ENCODE results near the gene ROPN1B.
"Not testable (repeated sequence)": the region's sequence is repeated elsewhere in the genome, so short reads cannot be mapped to it uniquely, and the experiment has no call there.

Gene ROPN1B

DNA sequence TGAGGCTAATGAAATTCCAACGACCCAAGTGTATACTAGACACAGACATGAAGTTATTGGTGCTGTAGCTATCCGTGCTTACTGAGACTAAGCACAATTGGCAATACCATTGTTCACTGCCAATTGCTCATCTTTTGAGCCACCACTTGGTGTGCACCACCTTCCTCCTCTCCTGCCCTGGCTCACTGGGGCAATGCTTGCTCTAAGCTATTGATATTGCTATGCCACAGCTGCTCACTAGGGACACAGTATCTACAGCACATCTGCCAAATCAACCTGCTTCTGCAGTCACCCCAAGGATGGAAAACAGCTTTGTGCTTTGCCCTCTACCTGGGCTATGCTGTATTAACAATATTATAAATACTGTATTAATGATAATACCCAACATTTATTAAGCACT lies 16.0 kb downstream of the ROPN1B start:
- not testable (repeated sequence) for H3K4me2 ChIP-seq (ENCODE audit: low read depth, low read length, poor library complexity, severe bottlenecking)

DNA sequence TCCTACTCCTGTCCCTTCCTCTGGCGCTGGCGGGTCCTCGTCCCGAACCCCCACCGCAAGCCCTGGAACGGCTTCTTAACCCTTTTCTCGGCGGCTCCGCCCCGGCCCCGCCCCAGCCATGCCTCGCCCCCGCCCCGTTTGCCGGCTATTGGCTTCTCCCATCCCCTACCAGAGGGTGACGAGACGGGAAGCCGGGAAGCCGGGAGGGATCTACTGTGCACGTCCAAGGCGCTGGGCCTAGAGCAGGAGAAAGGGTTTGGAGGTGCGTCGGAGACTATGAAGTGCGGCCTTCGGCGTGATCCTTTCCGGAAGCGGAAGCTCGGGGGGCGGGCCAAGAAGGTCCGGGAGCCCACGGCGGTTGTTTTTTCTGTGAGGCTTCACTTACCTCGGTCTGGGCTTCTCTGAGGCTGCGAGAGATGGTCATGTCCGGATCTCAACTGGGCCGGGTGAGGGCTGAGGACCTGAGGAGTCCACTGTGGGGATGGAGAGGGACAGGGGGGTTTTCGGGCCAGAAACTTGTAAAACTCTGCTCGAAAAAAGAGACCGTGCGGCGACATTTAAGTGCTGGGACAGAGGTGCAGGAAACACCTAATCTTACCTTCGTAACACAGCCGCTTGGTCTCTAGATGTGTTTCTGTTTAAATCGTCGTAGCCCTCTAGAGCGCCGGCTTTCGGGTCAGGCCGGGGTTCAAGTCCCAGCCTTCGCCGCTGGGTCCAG lies 21.4 kb downstream of the ROPN1B start:
- no peaks in the 10 kb centered on the region for H4K20me1 ChIP-seq (ENCODE audit: low read depth, low read length)
- TF ChIP-seq, protein P1, sequence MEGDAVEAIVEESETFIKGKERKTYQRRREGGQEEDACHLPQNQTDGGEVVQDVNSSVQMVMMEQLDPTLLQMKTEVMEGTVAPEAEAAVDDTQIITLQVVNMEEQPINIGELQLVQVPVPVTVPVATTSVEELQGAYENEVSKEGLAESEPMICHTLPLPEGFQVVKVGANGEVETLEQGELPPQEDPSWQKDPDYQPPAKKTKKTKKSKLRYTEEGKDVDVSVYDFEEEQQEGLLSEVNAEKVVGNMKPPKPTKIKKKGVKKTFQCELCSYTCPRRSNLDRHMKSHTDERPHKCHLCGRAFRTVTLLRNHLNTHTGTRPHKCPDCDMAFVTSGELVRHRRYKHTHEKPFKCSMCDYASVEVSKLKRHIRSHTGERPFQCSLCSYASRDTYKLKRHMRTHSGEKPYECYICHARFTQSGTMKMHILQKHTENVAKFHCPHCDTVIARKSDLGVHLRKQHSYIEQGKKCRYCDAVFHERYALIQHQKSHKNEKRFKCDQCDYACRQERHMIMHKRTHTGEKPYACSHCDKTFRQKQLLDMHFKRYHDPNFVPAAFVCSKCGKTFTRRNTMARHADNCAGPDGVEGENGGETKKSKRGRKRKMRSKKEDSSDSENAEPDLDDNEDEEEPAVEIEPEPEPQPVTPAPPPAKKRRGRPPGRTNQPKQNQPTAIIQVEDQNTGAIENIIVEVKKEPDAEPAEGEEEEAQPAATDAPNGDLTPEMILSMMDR (IDR thresholded peaks at IDR 0.05; ENCODE audit: insufficient read depth, low read length, poor library complexity, severe bottlenecking) = no peak
- no peak for TF ChIP-seq EZH2phosphoT487 (conservative IDR thresholded peaks at IDR 0.05; ENCODE audit: low read length)
- H3K9ac ChIP-seq (ENCODE audit: low read length) = peak overlapping the region; percentile 64
- H3K4me3 ChIP-seq (ENCODE audit: insufficient read depth, low read length, poor library complexity, severe bottlenecking) = peak overlapping the region; percentile 60
- H3K4me2 ChIP-seq (ENCODE audit: low read depth, low read length, poor library complexity, severe bottlenecking) = peak overlapping the region; percentile 66
- peak overlapping the region; percentile 85 for H2AFZ ChIP-seq (ENCODE audit: low read depth, low read length, severe bottlenecking)
- H3K36me3 ChIP-seq (ENCODE audit: low read length) = no peaks in the 10 kb centered on the region
- no peak overlapping the region for H3K27ac ChIP-seq (ENCODE audit: low read depth, low read length)
- H3K27me3 ChIP-seq (ENCODE audit: low read length) = no peaks in the 10 kb centered on the region
- no peaks in the 10 kb centered on the region for H3F3A ChIP-seq (ENCODE audit: insufficient read depth)
- H3K79me2 ChIP-seq (ENCODE audit: insufficient read depth, low read length) = no peaks in the 10 kb centered on the region
- H3K9me2 ChIP-seq (replicated peaks; ENCODE audit: insufficient read depth, low read length) = no peaks in the 10 kb centered on the region
- H3K9me3 ChIP-seq (ENCODE audit: insufficient read depth, low read length) = no peaks in the 10 kb centered on the region

More for the DNA sequence above, 16.0 kb downstream of the ROPN1B start:
- not testable (repeated sequence) for H4K20me1 ChIP-seq (ENCODE audit: low read depth, low read length); H3K79me2 ChIP-seq (ENCODE audit: insufficient read depth, low read length); H3K36me3 ChIP-seq (ENCODE audit: low read length); H3K27ac ChIP-seq (ENCODE audit: low read depth, low read length); H3F3A ChIP-seq (ENCODE audit: insufficient read depth); H3K9ac ChIP-seq (ENCODE audit: low read length); H3K9me3 ChIP-seq (ENCODE audit: insufficient read depth, low read length); H3K9me2 ChIP-seq (replicated peaks; ENCODE audit: insufficient read depth, low read length); H2AFZ ChIP-seq (ENCODE audit: low read depth, low read length, severe bottlenecking); H3K27me3 ChIP-seq (ENCODE audit: low read length); H3K4me3 ChIP-seq (ENCODE audit: insufficient read depth, low read length, poor library complexity, severe bottlenecking)

DNA sequence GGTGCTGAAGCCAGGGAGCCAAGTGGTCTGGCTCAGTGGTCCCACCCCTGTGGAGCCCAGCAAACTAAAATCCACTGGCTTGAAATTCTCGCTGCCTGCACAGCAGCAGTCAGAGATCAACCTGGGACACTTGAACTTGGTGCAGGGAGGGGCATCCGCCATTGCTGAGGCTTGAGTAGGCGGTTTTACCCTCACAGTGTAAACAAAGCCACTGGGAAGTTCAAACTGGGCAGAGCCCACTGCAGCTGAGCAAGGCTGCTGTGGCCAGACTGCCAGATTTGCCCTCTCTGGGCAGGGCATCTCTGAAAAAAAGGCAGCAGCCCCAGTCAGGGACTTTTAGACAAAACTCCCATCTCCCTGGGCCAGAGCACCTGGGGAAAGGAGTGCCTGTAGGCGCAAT lies 27.8 kb downstream of the ROPN1B start:
- not testable (repeated sequence) for H3F3A ChIP-seq (ENCODE audit: insufficient read depth); H3K4me3 ChIP-seq (ENCODE audit: insufficient read depth, low read length, poor library complexity, severe bottlenecking); H3K9ac ChIP-seq (ENCODE audit: low read length); H3K27me3 ChIP-seq (ENCODE audit: low read length); H3K9me3 ChIP-seq (ENCODE audit: insufficient read depth, low read length); H3K79me2 ChIP-seq (ENCODE audit: insufficient read depth, low read length); H3K4me2 ChIP-seq (ENCODE audit: low read depth, low read length, poor library complexity, severe bottlenecking); H3K27ac ChIP-seq (ENCODE audit: low read depth, low read length); H2AFZ ChIP-seq (ENCODE audit: low read depth, low read length, severe bottlenecking); H4K20me1 ChIP-seq (ENCODE audit: low read depth, low read length); H3K36me3 ChIP-seq (ENCODE audit: low read length); H3K9me2 ChIP-seq (replicated peaks; ENCODE audit: insufficient read depth, low read length)

DNA sequence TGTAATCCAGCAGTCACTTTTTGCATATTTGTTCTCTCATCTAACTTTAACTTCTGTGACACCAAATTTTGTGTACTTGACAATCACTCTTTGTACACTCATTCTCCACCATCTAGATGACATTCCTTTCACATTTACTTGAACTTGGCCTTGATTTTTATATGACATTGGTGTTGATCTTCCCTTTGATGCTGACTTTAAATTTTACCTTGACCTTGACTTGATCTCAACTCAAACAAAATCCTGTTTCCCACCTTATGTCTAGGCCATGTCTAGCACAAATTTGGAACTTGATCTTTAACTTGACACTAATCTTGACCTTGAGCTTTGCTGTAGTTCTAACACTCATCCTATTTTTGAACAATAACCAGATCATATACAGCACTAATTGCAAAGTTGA lies 33.2 kb downstream of the ROPN1B start:
- Histone ChIP-seq H3K36me3 (ENCODE audit: low read length) (no peaks in the 10 kb centered on the region), H3K9me2 (replicated peaks; ENCODE audit: insufficient read depth, low read length) (no peaks in the 10 kb centered on the region), H4K20me1 (ENCODE audit: low read depth, low read length) (no peaks in the 10 kb centered on the region), H3K9me3 (ENCODE audit: insufficient read depth, low read length) (no peaks in the 10 kb centered on the region), H3K9ac (ENCODE audit: low read length) (no peak overlapping the region), H3K4me3 (ENCODE audit: insufficient read depth, low read length, poor library complexity, severe bottlenecking) (no peak overlapping the region), H3F3A (ENCODE audit: insufficient read depth) (no peaks in the 10 kb centered on the region), H3K27me3 (ENCODE audit: low read length) (no peaks in the 10 kb centered on the region), H2AFZ (ENCODE audit: low read depth, low read length, severe bottlenecking) (no peak overlapping the region), H3K27ac (ENCODE audit: low read depth, low read length) (no peak overlapping the region), H3K4me2 (ENCODE audit: low read depth, low read length, poor library complexity, severe bottlenecking) (no peak overlapping the region), H3K79me2 (ENCODE audit: insufficient read depth, low read length) (no peaks in the 10 kb centered on the region)
- TF ChIP-seq, protein P1 (IDR thresholded peaks at IDR 0.05; ENCODE audit: insufficient read depth, low read length, poor library complexity, severe bottlenecking) = no peak
- no peak for TF ChIP-seq EZH2phosphoT487 (conservative IDR thresholded peaks at IDR 0.05; ENCODE audit: low read length)
